Duodenal mucosa (tissue), 2 donors: ENCODE data around the gene TCEAL3.
A peak's percentile ranks its signal among the peaks of the same experiment; 100 is the strongest.

Experiments used
- H3K27ac ChIP-seq: one replicate; pipeline ENCODE4 v1.7.0; 2013; ENCODE audit warnings: low read depth, low read length
- H3K27me3 ChIP-seq, 2 donors: one replicate each; pipeline ENCODE4 v1.7.0; 2013; ENCODE audit warnings: low read length in 2 of 2, control low read depth in 1 of 2; ENCODE audit not compliant: insufficient read depth in 2 of 2, control insufficient read depth in 1 of 2
- H3K36me3 ChIP-seq, 2 donors: one replicate each; pipeline ENCODE4 v1.7.0; 2013; ENCODE audit warnings: low read length in 2 of 2, control low read depth in 1 of 2; ENCODE audit not compliant: insufficient read depth in 2 of 2, control insufficient read depth in 1 of 2
- H3K4me1 ChIP-seq, 2 donors: one replicate each; pipeline ENCODE4 v1.7.0; 2013; ENCODE audit warnings: low read length in 2 of 2, control low read depth in 1 of 2; ENCODE audit not compliant: insufficient read depth in 2 of 2, control insufficient read depth in 1 of 2
- H3K4me3 ChIP-seq, 2 donors: one replicate each; pipeline ENCODE4 v1.7.0; 2013; ENCODE audit warnings: low read length in 2 of 2, low read depth in 1 of 2
- H3K9ac ChIP-seq, 2 donors: one replicate each; pipeline ENCODE4 v1.7.0; 2013; ENCODE audit warnings: low read length in 2 of 2, low read depth in 1 of 2
- H3K9me3 ChIP-seq, 2 donors: one replicate each; pipeline ENCODE4 v1.7.0; 2013; ENCODE audit warnings: low read length in 2 of 2, control low read depth in 1 of 2; ENCODE audit not compliant: control insufficient read depth in 1 of 2

The TCEAL3 gene

GRCh38 chrX:103616676-103617186, 9.0 kb downstream of the TCEAL3 start:
- H3K9ac ChIP-seq, result no peak overlapping the region
- no peaks in the 10 kb centered on the region for H3K27me3 ChIP-seq
- H3K36me3 ChIP-seq, result no peaks in the 10 kb centered on the region
- H3K9me3 ChIP-seq, result no peaks in the 10 kb centered on the region
- H3K4me1 ChIP-seq, result no peaks in the 10 kb centered on the region
- H3K27ac ChIP-seq, result no peak overlapping the region
- H3K4me3 ChIP-seq, result no peak overlapping the region

- H3K9me3 ChIP-seq, result no peaks in the 10 kb centered on the region
- H3K4me1 ChIP-seq, result peaks cover 0 to 6% of the 10 kb centered on the region in 2 donors
- H3K27me3 ChIP-seq, result no peaks in the 10 kb centered on the region
- no peak overlapping the region for H3K9ac ChIP-seq
- no peaks in the 10 kb centered on the region for H3K36me3 ChIP-seq
- H3K4me3 ChIP-seq, result no peak overlapping the region
- no peak overlapping the region for H3K27ac ChIP-seq
Measured at GRCh38 chrX:103624111-103624510, 16.3 kb downstream of the TCEAL3 start.

- Histone ChIP-seq H3K4me1 (peaks cover 0 to 6% of the 10 kb centered on the region in 2 donors), H3K27me3 (no peaks in the 10 kb centered on the region), H3K9ac (no peak overlapping the region), H3K4me3 (no peak overlapping the region), H3K36me3 (no peaks in the 10 kb centered on the region), H3K9me3 (no peaks in the 10 kb centered on the region), H3K27ac (no peak overlapping the region)
Measured at GRCh38 chrX:103626855-103627254, 19.1 kb downstream of the TCEAL3 start.

DNA sequence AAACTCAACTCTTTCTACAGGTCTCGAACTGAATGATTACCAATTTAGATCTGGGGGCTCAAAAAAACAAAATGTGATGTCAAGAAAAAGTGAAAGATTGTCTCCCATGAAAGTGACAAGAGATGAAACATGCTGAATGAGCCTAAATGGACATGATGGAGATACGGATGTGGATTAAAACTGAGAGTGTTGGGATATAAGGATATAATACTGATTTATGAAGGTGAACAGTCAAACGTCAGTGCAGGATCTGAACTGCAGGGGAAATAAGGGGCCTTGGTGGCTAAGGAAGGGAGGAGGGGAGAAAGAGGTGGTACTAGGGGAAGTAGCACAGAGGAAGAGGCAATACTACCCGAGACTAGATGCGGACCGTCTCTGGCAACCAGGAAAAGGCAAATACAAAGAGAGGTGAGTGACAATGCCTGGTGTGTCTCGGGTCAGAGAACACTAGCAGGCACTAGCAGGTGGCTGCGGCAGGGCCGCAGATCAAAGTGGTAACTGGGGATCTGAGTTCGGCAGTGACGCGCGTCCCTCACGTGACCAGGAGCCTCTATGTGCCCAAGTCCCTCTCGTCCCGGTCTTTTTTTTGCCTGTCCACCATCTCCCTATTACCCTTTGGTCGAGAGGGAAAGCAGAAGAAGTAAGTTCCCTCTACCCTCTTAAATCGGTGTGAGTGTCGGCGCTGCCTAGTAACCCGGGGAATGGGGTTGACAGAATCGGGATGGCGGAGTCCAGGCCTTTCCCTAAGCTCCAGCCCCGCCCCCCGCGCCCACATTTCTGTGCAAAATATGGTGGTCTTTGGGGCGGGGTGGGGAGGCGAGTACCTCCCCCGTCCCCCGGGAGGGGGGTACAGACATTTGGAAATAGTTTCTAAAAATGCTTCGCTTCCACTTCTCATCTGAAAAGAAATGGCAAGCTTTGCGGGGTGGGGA, 20.9 kb downstream of the TCEAL3 start, which contains the start of gene TCEAL1:
TCEAL1 (plus strand) TSS at position 590 of the 932 bp plus-strand sequence. CDS start 942 bp downstream, outside the sequence.
- peak within 1 kb of the TSS; percentile 73 to 83 for H3K4me3 ChIP-seq
- no peaks in the 10 kb centered on the region for H3K36me3 ChIP-seq
- no peaks in the 10 kb centered on the region for H3K27me3 ChIP-seq
- H3K27ac ChIP-seq, result peak within 1 kb of the TSS; percentile 83
- no peaks in the 10 kb centered on the region for H3K9me3 ChIP-seq
- H3K9ac ChIP-seq, result peak within 1 kb of the TSS; percentile 76 to 80
- H3K4me1 ChIP-seq, result peaks cover 0 to 6% of the 10 kb centered on the region in 2 donors

GRCh38 chrX:103629318-103630170, 21.8 kb downstream of the TCEAL3 start:
- Histone ChIP-seq H3K36me3 (no peaks in the 10 kb centered on the region), H3K9ac (peak overlapping the region; percentile 76 to 80), H3K4me3 (peak overlapping the region; percentile 73 to 83), H3K9me3 (no peaks in the 10 kb centered on the region), H3K27me3 (no peaks in the 10 kb centered on the region), H3K27ac (peak overlapping the region; percentile 83), H3K4me1 (peaks cover 0 to 6% of the 10 kb centered on the region in 2 donors)

- Histone ChIP-seq H3K4me3 (peak overlapping the region; percentile 73 to 83), H3K36me3 (no peaks in the 10 kb centered on the region), H3K9me3 (no peaks in the 10 kb centered on the region), H3K27ac (peak overlapping the region; percentile 83), H3K9ac (peak overlapping the region; percentile 76 to 80), H3K4me1 (peaks cover 0 to 3% of the 10 kb centered on the region in 2 donors), H3K27me3 (no peaks in the 10 kb centered on the region)
Measured at GRCh38 chrX:103630171-103630511, 22.4 kb downstream of the TCEAL3 start.

DNA sequence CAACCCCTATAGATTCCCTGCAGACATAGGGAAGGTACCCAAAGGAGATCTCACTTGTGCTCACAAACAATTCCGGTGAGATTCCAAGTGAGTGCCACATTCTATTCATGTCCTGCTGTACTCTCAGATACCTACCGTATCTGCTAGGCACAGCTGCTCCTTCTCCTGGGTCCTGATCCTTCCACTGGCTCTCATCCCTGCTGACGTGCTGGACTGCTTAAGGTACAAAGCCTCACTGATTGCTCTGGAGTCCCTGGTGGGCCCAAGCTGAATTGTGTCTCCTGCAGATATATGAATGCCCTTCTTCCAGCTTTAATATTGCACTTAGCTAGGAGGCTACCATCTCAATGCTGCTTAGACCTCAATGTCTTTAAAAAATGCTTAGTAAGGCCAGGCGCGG, 23.4 kb downstream of the TCEAL3 start:
- no peaks in the 10 kb centered on the region for H3K36me3 ChIP-seq
- no peak overlapping the region for H3K27ac ChIP-seq
- H3K4me3 ChIP-seq, result no peak overlapping the region
- no peak overlapping the region for H3K9ac ChIP-seq
- H3K9me3 ChIP-seq, result no peaks in the 10 kb centered on the region
- H3K27me3 ChIP-seq, result no peaks in the 10 kb centered on the region
- no peaks in the 10 kb centered on the region for H3K4me1 ChIP-seq

DNA sequence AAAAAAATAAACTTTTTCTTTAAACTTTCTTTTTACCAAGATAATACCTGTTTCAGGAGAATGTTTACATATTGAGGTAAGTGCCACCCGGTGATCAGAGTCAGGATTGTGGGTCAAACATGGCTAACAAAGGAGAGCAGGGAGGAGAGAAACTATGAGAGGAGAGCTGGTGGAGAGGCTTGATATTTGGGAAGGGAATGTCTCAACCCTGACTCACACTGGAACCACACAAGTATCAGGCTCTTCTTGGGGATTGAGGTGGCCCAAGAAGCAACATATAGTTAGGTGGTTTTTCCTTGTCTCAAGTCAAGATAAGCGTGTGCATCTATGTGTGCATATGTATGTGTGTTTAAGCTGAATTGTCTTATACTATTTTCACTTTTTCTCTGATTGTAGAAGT, 27.7 kb downstream of the TCEAL3 start:
- no peaks in the 10 kb centered on the region for H3K27me3 ChIP-seq
- no peak overlapping the region for H3K4me3 ChIP-seq
- no peaks in the 10 kb centered on the region for H3K9me3 ChIP-seq
- H3K36me3 ChIP-seq, result no peaks in the 10 kb centered on the region
- no peak overlapping the region for H3K9ac ChIP-seq
- no peak overlapping the region for H3K27ac ChIP-seq
- no peaks in the 10 kb centered on the region for H3K4me1 ChIP-seq

GRCh38 chrX:103637604-103638338, 30.0 kb downstream of the TCEAL3 start:
- no peak overlapping the region for H3K4me3 ChIP-seq
- H3K36me3 ChIP-seq, result no peaks in the 10 kb centered on the region
- H3K9me3 ChIP-seq, result no peaks in the 10 kb centered on the region
- no peak overlapping the region for H3K9ac ChIP-seq
- no peaks in the 10 kb centered on the region for H3K27me3 ChIP-seq
- no peaks in the 10 kb centered on the region for H3K4me1 ChIP-seq
- no peak overlapping the region for H3K27ac ChIP-seq
